ENCODE data around the gene IVD. TPM values are rescaled to one million over a fixed set of nuclear protein-coding genes. Genes with fewer than 3 reads are reported as not detected.

Gene IVD
- total RNA-seq, 1 experiment from 2014 or later = 93.1 TPM

DNA sequence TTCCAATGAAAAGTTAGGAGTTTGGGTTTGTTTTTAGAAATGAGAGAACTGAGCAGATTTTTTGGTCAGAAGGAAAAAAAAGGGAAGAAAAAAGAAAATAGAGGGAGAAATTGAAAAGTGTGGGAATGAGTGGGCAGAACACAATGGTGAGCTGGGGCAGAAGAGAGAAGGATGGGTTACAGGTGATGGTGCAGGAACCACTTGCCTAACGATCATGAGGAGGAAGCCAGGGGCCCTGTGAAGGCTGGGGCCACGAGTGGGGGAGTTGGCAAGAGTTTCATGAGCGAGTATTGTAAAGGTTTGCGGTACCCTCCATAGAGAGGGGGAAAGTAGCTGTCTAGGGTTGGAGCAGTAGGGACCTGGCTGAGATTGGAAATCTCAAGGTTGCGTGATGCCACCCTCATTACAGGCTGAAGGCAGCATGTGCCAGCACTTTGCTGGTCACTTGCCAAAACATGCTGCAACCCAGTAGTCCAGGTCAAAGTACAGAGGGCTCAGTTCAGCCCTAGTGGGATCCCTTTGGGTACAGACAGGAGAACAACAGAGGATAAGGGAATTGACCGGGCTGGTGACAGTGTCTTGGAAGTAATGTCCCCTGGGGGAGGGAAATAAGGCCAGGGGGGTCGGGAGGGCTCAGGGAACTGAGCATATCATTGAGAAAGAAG lies 6.6 kb downstream of the IVD start:
- Histone ChIP-seq H4K91ac (ENCODE audit: insufficient read length, low read depth, low read length) (no peak overlapping the region), H3K79me1 (ENCODE audit: insufficient read depth, low read depth, low read length, poor library complexity, severe bottlenecking) (peaks cover 4% of the 10 kb centered on the region), H2BK5ac (ENCODE audit: insufficient read length, low read length) (no peak overlapping the region), H3K4me1 (ENCODE audit: insufficient read depth, low read length) (no peaks in the 10 kb centered on the region), H3K4me2 (ENCODE audit: insufficient read depth, insufficient read length, low read length) (no peak overlapping the region), H4K8ac (replicated peaks; ENCODE audit: insufficient read length, low read depth, low read length) (no peak overlapping the region), H3K9ac (ENCODE audit: extremely low read depth, insufficient read length, low read length) (no peak overlapping the region), H2AFZ (ENCODE audit: low read length) (no peak overlapping the region), H3K4ac (ENCODE audit: low read depth, low read length) (no peak overlapping the region), H2BK120ac (ENCODE audit: low read depth, low read length, poor library complexity, severe bottlenecking) (no peak overlapping the region), H4K5ac (ENCODE audit: insufficient read length, low read depth, low read length) (no peak overlapping the region), H2BK15ac (ENCODE audit: low read depth, low read length) (no peak overlapping the region), H3K14ac (ENCODE audit: insufficient read depth, low read length) (no peak overlapping the region), H3K9me3 (ENCODE audit: control insufficient read depth, low read depth, low read length) (no peaks in the 10 kb centered on the region), H2AK5ac (ENCODE audit: insufficient read length, low read length) (no peak overlapping the region), H3T11ph (ENCODE audit: low read length) (no peak overlapping the region), H3K23me2 (ENCODE audit: insufficient read length, low read depth, low read length, poor library complexity, severe bottlenecking) (no peaks in the 10 kb centered on the region), H4K20me1 (ENCODE audit: control insufficient read depth, insufficient read depth, insufficient read length) (no peaks in the 10 kb centered on the region), H3K56ac (ENCODE audit: insufficient read length, low read depth, low read length) (no peak overlapping the region), H2BK12ac (ENCODE audit: insufficient read length, low read depth, low read length) (no peak overlapping the region), H3K23ac (ENCODE audit: insufficient read length, low read depth, low read length) (no peak overlapping the region), H3K79me2 (ENCODE audit: insufficient read depth, low read length) (no peaks in the 10 kb centered on the region), H3K18ac (ENCODE audit: insufficient read length, low read depth, low read length) (no peak overlapping the region), H3K27ac (ENCODE audit: insufficient read length, low read depth, low read length) (no peak overlapping the region), H2BK20ac (ENCODE audit: low read depth, low read length, poor library complexity, severe bottlenecking) (no peak overlapping the region), H3K27me3 (ENCODE audit: insufficient read depth, low read length) (no peaks in the 10 kb centered on the region)
- Mint-ChIP-seq H3K4me1 (peaks cover 4 to 6% of the 10 kb centered on the region in 2 experiments), H3K4me3 (no peak overlapping the region), H3K27me3 (ENCODE audit: low read depth) (no peaks in the 10 kb centered on the region), H3K9me3 (no peaks in the 10 kb centered on the region), H3K27ac (peak overlapping the region in 1 of 3 experiments; percentile 37; a peak in 2 of 7 replicates), H3K36me3 (ENCODE audit: insufficient read depth in 1 of 3, low read depth in 3 of 3) (peaks cover 59 to 89% (median 88%) of the 10 kb centered on the region in 3 experiments; a peak in 6 of 7 replicates)
- no peak for TF ChIP-seq CTCF (conservative IDR thresholded peaks at IDR 0.05)
- no CpG with 5 or more reads among the region's 7 CpGs for WGBS (ENCODE audit: extremely low coverage, insufficient read length, low lambda C conversion rate)
- DNase-seq = no peak
